CD4-positive, alpha-beta T cell (primary cell): ENCODE results near the gene AKT2. TPM values are rescaled to one million over a fixed set of nuclear protein-coding genes. Genes with fewer than 3 reads are reported as not detected.

ENCODE experiments used
- ATAC-seq: fragments of 200-7000 bp; cut with Tn5 transposase; one replicate; pipeline ENCODE4 v1.10.0; 2022; ENCODE audit warnings: mild to moderate bottlenecking; ENCODE audit not compliant: poor library complexity
- CTCF ChIA-PET: fragments of 350-600 bp; sonication (Branson Sonifier 250); formaldehyde crosslinking; loops from one replicate; lab custom pipeline; 2021; ENCODE audit warnings: antibody characterized with exemption, inconsistent platforms; lab: Charles Lee
- POLR2A ChIA-PET: fragments of 350-600 bp; sonication (Branson Sonifier 250); formaldehyde crosslinking; loops from one replicate; lab custom pipeline; 2021; ENCODE audit warnings: antibody characterized with exemption, inconsistent platforms; lab: Charles Lee
- DNase-seq, 14 experiments: peaks; one replicate each; pipeline ENCODE4 v3.0.0-alpha.2; 2013 to 2020; ENCODE audit warnings: mixed read lengths in 2 of 14
- H3K27ac ChIP-seq, 2 donors: one replicate each; pipeline versions ENCODE4 v1.5.1 to v1.7.0; 2013; ENCODE audit warnings: low read length in 2 of 2, low read depth in 1 of 2, mild to moderate bottlenecking in 1 of 2
- H3K27me3 ChIP-seq, 2 experiments: 1 replicate in 1 of 2; 2 replicates in 1 of 2; pipeline versions ENCODE4 v1.6.1 to v1.7.0; 2013; ENCODE audit warnings: low read length in 2 of 2, control low read depth in 1 of 2, mild to moderate bottlenecking in 1 of 2, moderate library complexity in 1 of 2; ENCODE audit not compliant: insufficient read depth in 2 of 2, control insufficient read depth in 1 of 2
- H3K36me3 ChIP-seq: one replicate; pipeline ENCODE4 v1.6.1; 2013; ENCODE audit warnings: low read length, control low read depth; ENCODE audit not compliant: insufficient read depth
- H3K4me1 ChIP-seq: one replicate; pipeline ENCODE4 v1.6.1; 2013; ENCODE audit warnings: low read length, control low read depth; ENCODE audit not compliant: insufficient read depth
- H3K4me3 ChIP-seq: one replicate; pipeline ENCODE4 v1.5.1; 2013; ENCODE audit warnings: mild to moderate bottlenecking, low read length, moderate library complexity
- H3K9me3 ChIP-seq, 2 experiments: 1 replicate in 1 of 2; 2 replicates in 1 of 2; pipeline versions ENCODE4 v1.6.1 to v1.7.0; 2013; ENCODE audit warnings: low read length in 2 of 2, mild to moderate bottlenecking in 2 of 2, control low read depth in 1 of 2, moderate library complexity in 1 of 2; ENCODE audit not compliant: control insufficient read depth in 1 of 2, insufficient read depth in 1 of 2
- H3K27ac Mint-ChIP-seq: one replicate; pipeline ENCODE4 v1.8.0; 2020; ENCODE audit warnings: mixed read lengths
- H3K27me3 Mint-ChIP-seq: one replicate; pipeline ENCODE4 v1.8.0; 2021; ENCODE audit warnings: mixed read lengths
- H3K36me3 Mint-ChIP-seq: one replicate; pipeline ENCODE4 v1.8.0; 2021; ENCODE audit warnings: low read depth, mixed read lengths
- H3K4me1 Mint-ChIP-seq: one replicate; pipeline ENCODE4 v1.8.0; 2021; ENCODE audit warnings: low read depth, mixed read lengths
- H3K4me3 Mint-ChIP-seq: one replicate; pipeline ENCODE4 v1.8.0; 2020; ENCODE audit warnings: mild to moderate bottlenecking, mixed read lengths
- H3K9me3 Mint-ChIP-seq: one replicate; pipeline ENCODE4 v1.8.0; 2020; ENCODE audit warnings: mixed read lengths
- CTCF ChIP-seq: fragments of 200-600 bp; IDR thresholded peaks from one replicate; pipeline ENCODE4 v1.8.0; 2022; ENCODE audit warnings: antibody characterized with exemption, mild to moderate bottlenecking
- intact Hi-C, 2 experiments: fragments of 100-400 bp; cut with DNase I in 1 of 2; cut with micrococcal nuclease in 1 of 2; formaldehyde crosslinking; loops; one replicate each; pipeline versions ENCODE4 v1.15.1 to v1.9.0; 2023 to 2025; cut with DNase I, micrococcal nuclease
- total RNA-seq, 174 experiments: library from RNA in 2 of 174; stranded (reverse) in 2 of 174; gene quantifications; one replicate each; pipeline ENCODE4 v1.2.3 and lab custom pipeline; 2021 to 2026

The AKT2 gene
- total RNA-seq, 2 experiments from 2014 or later = 197 to 199 TPM

- no peak for ATAC-seq
- Mint-ChIP-seq H3K4me1 (peaks cover 28% of the 10 kb centered on the region), H3K27me3 (no peaks in the 10 kb centered on the region), H3K4me3 (no peak overlapping the region), H3K9me3 (no peaks in the 10 kb centered on the region), H3K27ac (no peak overlapping the region), H3K36me3 (peaks cover 78% of the 10 kb centered on the region)
- Histone ChIP-seq H3K4me3 (no peak overlapping the region), H3K27me3 (no peaks in the 10 kb centered on the region), H3K36me3 (peaks cover 72% of the 10 kb centered on the region), H3K9me3 (no peaks in the 10 kb centered on the region), H3K4me1 (peaks cover 6% of the 10 kb centered on the region), H3K27ac (no peak overlapping the region)
- DNase-seq = no peak
- intact Hi-C loops = no loop called here
- CTCF ChIA-PET = no interaction called here
- TF ChIP-seq CTCF = no peak
- POLR2A ChIA-PET = no interaction called here
Observed at GRCh38 chr19:40252395-40252794, 32.8 kb downstream of the AKT2 start.

- H3K27me3 ChIP-seq = no peaks in the 10 kb centered on the region
- no peak overlapping the region for H3K4me3 ChIP-seq
- H3K36me3 ChIP-seq = peaks cover 68% of the 10 kb centered on the region
- POLR2A ChIA-PET = no interaction called here
- Mint-ChIP-seq H3K27ac (no peak overlapping the region), H3K36me3 (peaks cover 78% of the 10 kb centered on the region), H3K27me3 (no peaks in the 10 kb centered on the region), H3K9me3 (no peaks in the 10 kb centered on the region), H3K4me1 (peaks cover 28% of the 10 kb centered on the region), H3K4me3 (no peak overlapping the region)
- ATAC-seq = no peak
- intact Hi-C loops = no loop called here
- no peaks in the 10 kb centered on the region for H3K9me3 ChIP-seq
- peaks cover 3% of the 10 kb centered on the region for H3K4me1 ChIP-seq
- H3K27ac ChIP-seq = no peak overlapping the region
- no peak for TF ChIP-seq CTCF
- CTCF ChIA-PET = no interaction called here
- DNase-seq = no peak
Observed at GRCh38 chr19:40251991-40252390, 33.2 kb downstream of the AKT2 start.

DNA sequence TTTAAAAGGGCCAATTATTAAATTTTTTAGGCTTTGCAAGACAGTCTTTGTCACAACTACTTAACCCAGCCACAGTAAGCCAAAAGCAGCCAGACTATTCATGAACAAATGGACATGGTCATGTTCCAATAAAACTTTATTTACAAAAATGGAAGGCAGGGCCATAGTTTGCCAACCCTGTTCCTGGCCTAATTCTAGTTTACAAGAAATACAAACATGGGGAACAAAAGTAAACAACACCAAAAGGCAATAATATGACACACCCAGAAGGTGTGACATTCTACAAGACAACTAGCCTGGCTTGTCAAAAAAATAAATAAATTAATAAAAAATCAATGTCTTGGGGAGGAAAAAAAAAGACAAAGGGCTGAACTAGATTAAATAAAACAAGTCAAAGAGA, 33.9 kb downstream of the AKT2 start:
- no peak overlapping the region for H3K4me3 Mint-ChIP-seq

More for the DNA sequence above, 33.9 kb downstream of the AKT2 start:
- intact Hi-C loops = no loop called here
- Histone ChIP-seq H3K4me1 (peaks cover 3% of the 10 kb centered on the region), H3K9me3 (no peaks in the 10 kb centered on the region), H3K27me3 (no peaks in the 10 kb centered on the region), H3K36me3 (peaks cover 64% of the 10 kb centered on the region), H3K27ac (no peak overlapping the region), H3K4me3 (no peak overlapping the region)
- Mint-ChIP-seq H3K36me3 (peaks cover 75% of the 10 kb centered on the region), H3K4me1 (peaks cover 31% of the 10 kb centered on the region), H3K27ac (no peak overlapping the region), H3K9me3 (no peaks in the 10 kb centered on the region), H3K27me3 (no peaks in the 10 kb centered on the region)
- CTCF ChIA-PET = no interaction called here
- ATAC-seq (no peak), DNase-seq (no peak)
- POLR2A ChIA-PET = no interaction called here
- TF ChIP-seq CTCF = no peak
